Endodermal cell (in vitro differentiated cells): Measurements from ENCODE around the gene SLC17A1. TPM values are rescaled to one million over a fixed set of nuclear protein-coding genes. Genes with fewer than 3 reads are reported as not detected.

Experiments
- DNase-seq: peaks from one replicate; pipeline ENCODE4 v3.0.0-alpha.2; 2017
- H3K27ac ChIP-seq: 2 replicates; pipeline ENCODE4 v1.5.1; 2013; ENCODE audit warnings: mild to moderate bottlenecking, low read depth, low read length, moderate library complexity
- H3K27me3 ChIP-seq: 2 replicates; pipeline ENCODE4 v1.6.1; 2013; ENCODE audit warnings: mild to moderate bottlenecking, low read length, moderate library complexity; ENCODE audit not compliant: insufficient read depth, control insufficient read depth, poor library complexity, severe bottlenecking
- H3K36me3 ChIP-seq: 2 replicates; pipeline ENCODE4 v1.7.0; 2013; ENCODE audit warnings: mild to moderate bottlenecking, low read length, moderate library complexity; ENCODE audit not compliant: control insufficient read depth, insufficient read depth
- H3K4me1 ChIP-seq: one replicate; pipeline ENCODE4 v1.7.0; 2013; ENCODE audit warnings: low read length; ENCODE audit not compliant: control insufficient read depth, insufficient read depth
- H3K4me3 ChIP-seq: 2 replicates; pipeline ENCODE4 v1.5.1; 2013; ENCODE audit warnings: mild to moderate bottlenecking, low read length, moderate library complexity
- H3K9ac ChIP-seq: 2 replicates; pipeline ENCODE4 v1.6.1; 2013; ENCODE audit warnings: mild to moderate bottlenecking, low read length, moderate library complexity; ENCODE audit not compliant: poor library complexity, severe bottlenecking; ENCODE audit errors: extremely low read depth
- H3K9me3 ChIP-seq: 2 replicates; pipeline ENCODE4 v1.6.1; 2013; ENCODE audit warnings: mild to moderate bottlenecking, low read length, moderate library complexity; ENCODE audit not compliant: control insufficient read depth
- H3K27ac Mint-ChIP-seq: 2 replicates; pipeline ENCODE4 v1.8.0; 2020; ENCODE audit warnings: mixed read lengths
- H3K27me3 Mint-ChIP-seq: 2 replicates; pipeline ENCODE4 v1.8.0; 2021; ENCODE audit warnings: mild to moderate bottlenecking, mixed read lengths; ENCODE audit not compliant: insufficient read depth
- H3K36me3 Mint-ChIP-seq: 2 replicates; pipeline ENCODE4 v1.8.0; 2020; ENCODE audit warnings: low read depth, mixed read lengths
- H3K4me1 Mint-ChIP-seq: 2 replicates; pipeline ENCODE4 v1.8.0; 2020; ENCODE audit warnings: mixed read lengths
- H3K4me3 Mint-ChIP-seq: 2 replicates; pipeline ENCODE4 v1.8.0; 2020; ENCODE audit warnings: mild to moderate bottlenecking, moderate library complexity, mixed read lengths
- H3K9me3 Mint-ChIP-seq: 2 replicates; pipeline ENCODE4 v1.8.0; 2020; ENCODE audit warnings: mild to moderate bottlenecking, mixed read lengths
- CTCF ChIP-seq: fragments of 200-600 bp; sonication (generic); conservative IDR thresholded peaks from 2 replicates; pipeline ENCODE4 v1.5.0; 2021; ENCODE audit warnings: antibody characterized with exemption, mild to moderate bottlenecking
- WGBS, 2 experiments: methylation state at CpG; one replicate each; pipeline versions ENCODE4 v1.1.5 to v1.1.7; 2013; ENCODE audit warnings: missing lambda C conversion rate in 2 of 2, mixed read lengths in 1 of 2; ENCODE audit not compliant: insufficient coverage in 1 of 2, insufficient read length in 1 of 2; 5-methylcytosine and 5-hydroxymethylcytosine counted together
- total RNA-seq, 2 donors: library from RNA; stranded (reverse); fragmentation: NEBNext Ultra II Directional in 1 of 2; extraction: Animal tissue kit (Norgen Biotek cat#: 25700) in 1 of 2; gene quantifications; 2 replicates in 1 of 2; 3 replicates in 1 of 2; pipeline ENCODE4 v1.2.1, GENCODE V29; 2021

SLC17A1 gene
- total RNA-seq, 2 donors from 2014 or later, result not detected

GRCh38 chr6:25793970-25794369, 37.9 kb downstream of the SLC17A1 start:
- Histone ChIP-seq H3K36me3 (no peaks in the 10 kb centered on the region), H3K9me3 (no peaks in the 10 kb centered on the region), H3K4me1 (no peaks in the 10 kb centered on the region), H3K9ac (no peak overlapping the region), H3K27ac (no peak overlapping the region), H3K27me3 (no peaks in the 10 kb centered on the region), H3K4me3 (no peak overlapping the region)
- H3K4me1 Mint-ChIP-seq, result no peaks in the 10 kb centered on the region
- no peak overlapping the region for H3K27ac Mint-ChIP-seq
- TF ChIP-seq CTCF, result no peak
- H3K36me3 Mint-ChIP-seq, result no peaks in the 10 kb centered on the region
- H3K4me3 Mint-ChIP-seq, result no peak overlapping the region
- no peak for DNase-seq
- H3K9me3 Mint-ChIP-seq, result no peaks in the 10 kb centered on the region
- no peaks in the 10 kb centered on the region for H3K27me3 Mint-ChIP-seq
- WGBS, 2 experiments, result 88 to 100% methylated on average over 1 of the region's 1 CpG

GRCh38 chr6:25792016-25792415, 39.8 kb downstream of the SLC17A1 start:
- no peak overlapping the region for H3K27ac ChIP-seq
- WGBS, 2 experiments, result 90 to 94% methylated on average over 4 of the region's 4 CpGs
- no peak overlapping the region for H3K9ac ChIP-seq
- no peaks in the 10 kb centered on the region for H3K4me1 ChIP-seq
- no peaks in the 10 kb centered on the region for H3K36me3 ChIP-seq
- H3K4me1 Mint-ChIP-seq, result no peaks in the 10 kb centered on the region
- H3K4me3 Mint-ChIP-seq, result no peak overlapping the region
- no peak for TF ChIP-seq CTCF
- no peaks in the 10 kb centered on the region for H3K9me3 Mint-ChIP-seq
- DNase-seq, result no peak
- H3K9me3 ChIP-seq, result no peaks in the 10 kb centered on the region
- H3K27ac Mint-ChIP-seq, result no peak overlapping the region
- no peaks in the 10 kb centered on the region for H3K36me3 Mint-ChIP-seq
- H3K27me3 ChIP-seq, result no peaks in the 10 kb centered on the region
- no peaks in the 10 kb centered on the region for H3K27me3 Mint-ChIP-seq
- H3K4me3 ChIP-seq, result no peak overlapping the region

- 84 to 96% methylated on average over 2 of the region's 2 CpGs for WGBS, 2 experiments
- H3K36me3 Mint-ChIP-seq, result no peaks in the 10 kb centered on the region
These were observed 42.4 kb downstream of the SLC17A1 start for GRCh38 chr6:25789475-25789874.

More at GRCh38 chr6:25789475-25789874, 42.4 kb downstream of the SLC17A1 start:
- Mint-ChIP-seq H3K27me3 (no peaks in the 10 kb centered on the region), H3K4me1 (no peaks in the 10 kb centered on the region), H3K9me3 (no peaks in the 10 kb centered on the region), H3K4me3 (no peak overlapping the region), H3K27ac (no peak overlapping the region)
- H3K4me3 ChIP-seq, result no peak overlapping the region
- no peak for DNase-seq
- H3K9ac ChIP-seq, result no peak overlapping the region
- H3K27me3 ChIP-seq, result no peaks in the 10 kb centered on the region
- no peak for TF ChIP-seq CTCF
- H3K36me3 ChIP-seq, result no peaks in the 10 kb centered on the region
- H3K27ac ChIP-seq, result no peak overlapping the region
- H3K4me1 ChIP-seq, result no peaks in the 10 kb centered on the region
- H3K9me3 ChIP-seq, result no peaks in the 10 kb centered on the region
